Activated CD8-positive, alpha-beta memory T cell treated with anti-CD3 and anti-CD28 coated beads, Interleukin-2, amount 50 U/mL, for 24 hours (primary cell): Measurements from ENCODE around the gene RPS18.
"Not testable (repeated sequence)": the region's sequence is repeated elsewhere in the genome, so short reads cannot be mapped to it uniquely, and the experiment has no call there.

Experiments used
- DNase-seq: peaks from one replicate; pipeline ENCODE4 v3.0.0-alpha.2; 2020; ENCODE audit errors: extremely low read depth

RPS18 gene

DNA sequence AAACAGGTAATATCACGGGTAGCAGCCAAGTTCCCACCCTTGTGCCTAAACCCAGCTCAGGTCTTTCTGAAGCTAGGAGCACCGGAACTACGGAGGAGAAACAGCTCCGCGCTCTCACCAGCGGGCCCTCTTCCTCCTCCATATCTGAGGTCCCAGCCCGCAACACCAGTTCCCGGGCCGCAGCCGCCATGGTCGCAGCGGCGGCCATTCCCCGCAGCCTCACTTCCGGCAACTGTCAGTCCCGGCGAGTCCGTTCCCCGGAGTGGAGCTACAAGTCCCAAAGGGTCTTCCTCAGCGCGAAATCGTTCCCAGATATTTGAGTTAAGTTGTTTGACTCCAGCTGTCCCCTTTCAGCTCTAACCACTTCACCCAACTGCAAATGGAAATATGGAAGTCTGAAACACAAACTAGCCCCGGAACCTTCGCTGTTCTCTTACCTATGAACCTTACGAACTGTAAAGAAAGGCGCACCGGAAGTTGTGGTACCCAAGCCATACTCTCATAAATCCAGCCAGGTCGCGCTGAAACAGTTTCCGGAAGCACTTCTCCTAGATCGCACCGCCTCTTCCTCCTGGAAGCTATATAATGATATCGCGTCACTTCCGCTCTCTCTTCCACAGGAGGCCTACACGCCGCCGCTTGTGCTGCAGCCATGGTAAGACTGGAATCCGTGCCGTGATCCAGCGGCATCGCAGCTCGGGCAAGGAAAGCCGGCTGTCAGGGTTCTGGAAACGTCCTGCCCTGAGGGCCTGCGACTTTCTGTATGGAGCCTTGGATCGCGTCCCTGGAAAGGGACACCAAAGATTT is at the start of gene RPS18, which contains the start of gene VPS52:
Gene RPS18, plus strand, starts transcription at position 608 of the 807 bp plus-strand sequence. Its CDS starts 45 bp downstream, at position 653.
Gene VPS52, minus strand, starts transcription at position 409 of the 807 bp plus-strand sequence. Its CDS starts 201 bp downstream, at position 208.
- peak; percentile 84 for DNase-seq

DNA sequence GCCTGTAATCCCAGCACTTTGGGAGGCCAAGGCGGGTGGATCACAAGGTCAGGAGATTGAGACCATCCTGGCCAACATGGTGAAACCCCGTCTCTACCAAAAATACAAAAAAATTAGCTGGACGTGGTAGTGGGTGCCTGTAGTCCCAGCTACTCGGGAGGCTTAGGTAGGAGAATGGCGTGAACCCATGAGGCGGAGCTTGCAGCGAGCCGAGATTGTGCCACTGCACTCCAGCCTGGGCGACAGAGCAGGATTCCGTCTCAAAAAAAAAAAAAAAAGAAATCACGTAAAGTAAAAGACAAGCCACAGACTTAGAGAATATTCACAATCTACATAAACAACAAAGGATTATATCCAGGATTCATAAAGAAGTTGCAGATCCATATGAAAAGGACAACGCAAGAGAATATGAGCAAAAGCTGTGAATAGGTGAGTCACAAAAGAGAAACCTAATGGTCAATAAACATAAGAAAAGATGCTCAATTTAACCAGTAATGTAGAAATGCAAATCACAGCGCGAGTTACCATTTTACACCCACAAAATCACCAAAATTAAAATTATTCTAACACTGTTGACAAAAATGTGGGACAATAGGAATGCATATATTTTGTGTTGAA is 45.3 kb upstream of the RPS18 start:
- DNase-seq: not testable (repeated sequence)

DNA sequence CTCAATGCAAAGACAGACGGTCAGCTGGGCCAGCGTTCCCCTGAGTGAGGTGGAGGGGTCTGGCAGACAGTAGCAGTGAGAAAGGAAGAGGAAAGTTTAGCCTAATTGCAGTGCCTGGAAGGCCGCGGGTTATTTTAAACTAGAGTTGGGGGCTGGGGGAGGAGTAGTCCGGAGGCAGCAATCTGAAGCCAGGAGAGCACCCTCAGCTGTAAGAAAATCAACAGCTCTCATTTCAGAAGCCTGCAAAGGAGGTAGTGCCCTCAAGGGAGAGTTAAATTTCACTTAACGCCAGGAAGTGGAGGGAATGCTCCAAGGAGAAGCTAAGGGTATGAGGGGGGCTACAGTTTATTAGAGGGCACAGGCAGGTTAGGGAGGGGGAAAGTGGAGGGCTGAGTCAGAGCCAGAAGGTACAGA is 36.6 kb upstream of the RPS18 start:
- DNase-seq: no peak

DNA sequence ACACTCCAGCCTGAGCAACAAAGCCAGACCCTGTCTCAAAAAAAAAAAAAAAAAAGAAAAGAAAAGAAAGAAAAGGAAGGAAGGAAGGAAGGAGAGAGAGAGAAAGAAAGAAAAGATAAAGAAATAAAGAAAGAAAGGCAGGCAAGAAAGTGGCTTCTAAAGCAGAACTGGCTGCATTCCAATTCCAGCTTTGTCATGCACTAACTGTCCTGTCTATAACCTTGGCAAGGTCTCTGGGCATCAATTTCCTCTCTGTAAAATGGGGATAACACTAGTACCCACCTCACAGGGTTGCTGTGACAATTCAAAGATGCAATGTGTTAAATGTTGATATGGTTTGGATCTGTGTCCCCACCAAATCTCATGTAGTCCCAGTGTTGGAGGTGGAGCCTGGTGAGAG is 35.5 kb upstream of the RPS18 start:
- DNase-seq: no peak

DNA sequence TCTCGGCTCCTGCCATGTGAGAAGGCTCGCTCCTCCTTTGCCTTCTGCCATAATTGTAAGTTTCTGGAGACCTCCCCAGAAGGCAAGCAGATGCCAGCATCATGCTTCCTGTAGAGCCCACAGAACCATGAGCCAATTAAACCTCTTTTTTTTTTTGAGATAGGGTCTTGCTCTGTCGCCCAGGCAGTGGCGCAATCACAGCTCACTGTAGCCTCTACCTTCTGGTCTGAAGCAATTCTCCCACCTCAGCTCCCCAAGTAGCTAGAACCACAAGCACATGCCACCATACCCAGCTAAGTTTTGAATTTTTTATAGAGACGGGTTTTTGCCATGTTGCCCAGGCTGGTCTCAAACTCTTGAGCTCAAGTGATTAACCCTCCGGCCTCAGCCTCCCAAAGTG is 35.0 kb upstream of the RPS18 start:
- no peak for DNase-seq

DNA sequence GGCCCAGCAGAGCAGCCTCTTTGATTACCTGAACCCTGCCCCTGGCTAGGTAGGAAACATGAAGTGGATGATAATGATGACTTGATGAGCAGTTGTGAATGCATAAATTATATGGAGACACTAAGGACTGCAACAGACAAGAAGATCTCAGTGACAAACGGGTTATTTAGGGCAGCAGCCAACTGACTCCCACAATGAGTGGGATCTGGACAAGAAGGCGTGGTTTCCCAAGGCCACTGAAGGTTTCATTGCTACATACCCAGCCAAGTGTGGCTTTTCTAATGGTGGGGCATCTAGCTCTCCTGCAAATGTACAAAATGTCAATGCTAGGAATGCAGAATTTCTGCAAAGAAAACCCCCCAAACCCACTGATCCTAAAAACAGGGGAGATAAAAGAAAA is 34.1 kb upstream of the RPS18 start:
- no peak for DNase-seq

DNA sequence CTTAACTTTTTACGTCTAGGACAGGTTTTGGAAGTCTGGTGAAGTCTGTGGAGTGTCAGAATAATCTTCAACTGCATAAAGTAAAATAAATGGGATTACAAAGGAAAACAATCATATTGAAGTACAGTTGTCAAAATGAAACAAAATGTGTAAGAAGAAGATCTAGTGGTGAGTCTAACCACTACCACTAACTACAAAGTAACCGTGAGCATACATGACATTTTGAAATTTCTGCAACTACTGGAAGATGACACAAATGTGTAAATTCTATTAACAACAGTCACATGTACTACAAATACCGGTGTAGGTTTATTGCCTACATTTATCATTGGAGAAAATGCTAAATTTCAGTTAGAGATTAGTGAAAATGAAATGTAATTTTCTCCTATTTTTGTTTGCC is 29.9 kb upstream of the RPS18 start:
- no peak for DNase-seq

DNA sequence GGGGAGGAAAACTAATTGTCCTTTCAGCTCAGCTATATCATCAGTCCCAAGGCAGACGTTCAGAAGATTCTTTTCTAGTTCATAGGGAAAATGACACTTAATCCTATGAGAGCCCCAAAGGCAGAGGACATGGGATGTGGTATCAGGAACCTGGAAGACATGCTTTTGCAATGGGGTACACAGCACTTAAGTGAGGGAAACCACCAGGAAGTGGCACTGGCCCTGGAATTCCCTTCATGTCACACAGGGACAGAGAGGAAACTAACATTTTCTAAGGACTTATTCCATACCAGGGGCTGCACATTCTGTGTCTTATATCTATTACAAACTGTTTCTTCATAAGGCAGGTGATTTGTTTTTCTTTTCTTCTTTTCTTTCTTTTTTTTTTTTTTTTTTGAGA is 28.4 kb upstream of the RPS18 start:
- no peak for DNase-seq

DNA sequence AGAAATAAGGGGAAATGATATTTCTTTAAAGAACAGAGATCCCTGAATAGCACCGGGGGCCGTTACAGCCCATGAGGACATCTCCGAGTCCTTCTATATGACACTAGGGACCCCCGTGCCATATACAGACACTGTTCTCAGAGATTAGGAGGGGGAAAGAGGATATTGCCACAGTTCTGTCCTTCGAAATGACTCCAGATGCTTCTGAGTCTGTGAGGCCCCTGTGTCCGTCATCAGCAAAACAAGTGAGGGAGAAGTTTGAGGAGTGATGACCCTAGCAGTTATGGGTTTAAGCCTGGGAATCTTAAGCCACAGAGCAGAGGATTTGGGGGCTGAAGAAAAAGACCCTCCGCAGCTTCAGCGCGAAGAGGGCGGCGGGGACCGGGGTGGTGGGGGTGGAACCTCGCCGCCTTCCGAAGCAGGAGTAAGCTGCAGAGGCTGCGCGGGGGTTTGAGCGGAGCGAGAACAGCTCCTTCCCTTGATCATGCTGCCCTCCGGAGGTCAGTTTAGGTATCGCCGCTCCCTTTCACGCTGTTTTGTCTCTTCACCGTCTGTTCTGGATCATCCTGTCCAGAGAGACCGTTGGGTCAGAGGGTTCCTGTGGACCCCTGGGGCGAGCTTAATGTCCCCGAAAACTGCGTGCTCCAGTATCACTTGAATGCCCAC is 23.8 kb upstream of the RPS18 start:
- DNase-seq: peak; percentile 88

DNA sequence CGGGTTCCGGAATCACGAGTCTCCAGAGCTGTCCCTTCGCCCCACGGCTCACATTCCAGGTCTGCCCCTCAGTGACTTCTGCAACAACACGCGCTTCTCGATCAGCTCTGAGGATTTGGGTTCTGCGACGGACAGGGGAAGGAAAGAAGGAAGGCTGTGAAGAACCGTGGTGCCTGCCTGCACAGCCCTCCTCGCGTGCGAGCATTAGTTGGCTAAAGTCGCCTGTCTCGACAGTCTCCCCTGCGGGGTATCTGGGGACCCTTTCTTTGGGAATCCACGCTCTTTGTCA is 23.3 kb upstream of the RPS18 start:
- no peak for DNase-seq

DNA sequence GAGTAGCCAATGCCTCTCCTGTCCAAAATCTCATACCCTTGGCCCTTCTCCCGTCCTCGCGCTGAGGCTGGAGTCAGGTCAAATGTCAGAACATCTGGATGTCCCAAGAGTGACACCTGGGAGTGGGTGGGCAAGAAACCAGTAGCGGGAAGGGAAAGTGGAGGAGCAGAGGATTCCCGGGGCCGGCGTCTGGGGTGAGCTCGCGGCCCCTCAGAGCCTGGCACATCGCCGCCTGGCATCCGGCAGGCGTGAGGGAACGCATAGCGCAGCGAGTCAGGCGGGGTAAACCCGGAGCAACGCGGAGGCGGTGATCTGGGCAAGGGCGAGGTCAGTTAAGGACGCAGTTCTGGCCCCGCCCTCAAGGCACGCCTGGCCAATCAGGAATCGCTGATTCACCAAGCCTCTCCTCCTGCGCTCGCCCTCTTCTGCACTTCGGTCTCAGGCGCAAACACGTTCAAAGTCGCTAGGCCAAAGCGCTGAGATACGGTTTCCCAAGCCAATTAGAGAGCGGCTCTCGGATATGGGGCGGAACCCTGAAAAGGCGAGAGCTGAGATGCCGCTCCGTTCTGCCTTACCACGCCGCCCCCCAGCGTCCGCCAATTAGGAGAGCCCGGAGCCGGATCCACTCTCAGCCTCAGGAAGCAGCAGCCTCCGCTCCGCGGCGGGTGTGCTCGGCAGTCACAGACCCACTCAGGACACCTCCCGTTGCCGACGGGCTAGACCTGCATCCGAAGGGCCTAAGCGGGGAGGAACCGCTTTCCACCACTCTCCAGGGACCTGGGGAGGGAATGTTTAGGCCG is 22.7 kb upstream of the RPS18 start:
- DNase-seq: peak; percentile 89

DNA sequence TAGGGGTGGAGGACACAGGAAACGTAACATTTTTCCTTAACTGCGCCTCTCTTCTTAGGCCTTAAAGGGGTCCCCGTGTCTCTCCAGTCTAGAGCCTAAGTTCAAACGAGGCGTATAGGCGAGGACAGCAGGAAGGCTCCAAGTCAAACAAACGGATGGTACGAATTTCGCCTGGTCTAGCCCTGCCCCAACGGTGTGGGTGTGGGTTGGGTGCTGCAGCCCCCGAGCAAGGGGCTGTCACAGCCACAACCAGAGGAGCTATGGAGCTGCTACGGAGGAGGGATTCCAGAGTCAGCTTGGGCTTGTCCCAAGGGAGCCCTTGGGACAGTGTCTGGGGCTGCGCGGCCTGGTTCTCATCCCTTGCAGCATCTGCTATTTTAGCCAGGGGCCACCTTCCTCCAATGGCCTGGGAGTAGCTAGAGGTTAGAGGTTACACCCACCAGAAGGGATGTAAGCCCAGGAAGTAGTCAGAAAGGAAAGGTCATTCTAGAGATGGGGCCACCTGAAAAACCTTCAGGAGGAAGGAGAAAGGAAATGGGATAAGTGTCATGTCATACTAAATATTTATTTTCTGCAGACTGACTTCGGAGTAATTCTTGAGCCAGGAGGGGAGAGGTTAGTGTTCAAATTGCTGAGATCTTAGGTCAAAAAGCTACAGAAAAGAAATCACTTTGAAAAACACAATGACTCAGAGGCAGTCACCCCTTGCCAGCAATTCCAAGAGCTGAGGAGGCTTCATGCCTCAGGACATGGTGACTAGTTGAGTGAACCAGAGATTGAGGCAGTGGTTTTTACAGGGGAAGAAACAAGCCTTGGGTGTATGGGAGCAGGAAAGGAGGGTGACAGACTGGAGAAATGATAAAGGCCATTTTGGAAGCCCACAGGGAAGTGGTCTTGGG is 21.9 kb upstream of the RPS18 start:
- DNase-seq: no peak

DNA sequence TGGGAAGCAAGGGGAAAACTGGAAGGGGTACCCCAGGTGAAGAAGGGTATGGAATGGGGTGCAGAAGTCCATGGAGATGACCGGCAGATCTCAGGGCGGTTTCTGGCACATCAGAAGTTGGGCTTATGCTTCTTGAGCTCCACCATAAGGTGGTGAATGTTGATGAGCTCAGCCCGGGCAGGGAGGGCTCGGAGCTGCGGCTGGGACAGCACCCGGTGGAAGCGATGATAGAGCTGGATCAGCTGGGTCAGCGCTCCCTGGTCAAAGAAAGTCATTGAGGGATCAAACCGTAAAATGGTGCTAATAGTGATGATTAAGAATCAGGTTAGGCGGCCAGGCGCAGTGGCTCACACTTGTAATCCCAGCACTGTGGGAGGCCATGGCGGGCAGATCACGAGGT is 21.1 kb upstream of the RPS18 start:
- no peak for DNase-seq

DNA sequence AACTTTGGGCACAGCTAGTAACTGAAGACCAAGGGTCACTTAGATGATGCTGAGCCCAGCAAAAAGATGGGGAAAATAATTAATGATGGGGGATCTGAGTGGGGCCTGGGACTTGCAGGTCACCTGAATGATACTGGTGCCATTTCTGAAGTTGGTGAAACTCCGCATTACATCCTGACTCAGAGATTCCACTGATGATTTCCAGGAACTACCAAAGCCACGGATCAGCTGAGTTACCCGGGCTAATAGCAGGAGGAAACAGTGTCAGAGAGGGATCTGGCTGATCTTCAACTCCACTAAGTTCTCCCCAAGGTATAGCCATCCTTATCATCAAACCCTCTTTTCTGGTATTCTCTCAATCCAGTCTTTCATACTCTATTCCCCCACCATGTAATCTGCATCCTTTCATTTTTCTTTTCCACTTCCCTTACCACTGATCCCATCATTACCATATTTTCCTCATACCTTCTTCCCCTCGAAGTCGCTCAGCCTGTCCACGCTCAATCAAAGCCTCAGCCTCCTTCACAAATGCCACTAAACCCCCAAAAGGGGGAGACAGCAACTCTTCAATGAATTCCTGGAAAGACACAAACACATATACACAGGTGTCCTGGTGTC is 20.4 kb upstream of the RPS18 start:
- no peak for DNase-seq

DNA sequence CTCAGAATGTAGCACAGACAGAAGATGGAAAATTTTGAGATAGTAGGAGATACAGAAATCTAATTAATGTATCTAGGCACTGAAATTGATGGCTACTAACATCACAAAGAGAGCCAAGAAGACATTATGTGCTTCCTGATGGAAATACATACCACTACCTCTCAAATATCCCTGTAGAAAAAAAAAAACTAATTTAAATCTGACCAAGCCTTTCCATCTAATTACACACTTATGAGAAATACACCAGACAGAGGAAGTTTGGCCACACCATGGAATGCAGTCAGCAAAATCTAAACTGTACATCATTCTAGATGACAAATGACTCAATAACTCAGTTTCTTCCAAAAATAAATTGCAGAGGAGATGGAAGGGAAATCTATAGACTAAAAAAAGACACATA is 19.1 kb upstream of the RPS18 start:
- no peak for DNase-seq

DNA sequence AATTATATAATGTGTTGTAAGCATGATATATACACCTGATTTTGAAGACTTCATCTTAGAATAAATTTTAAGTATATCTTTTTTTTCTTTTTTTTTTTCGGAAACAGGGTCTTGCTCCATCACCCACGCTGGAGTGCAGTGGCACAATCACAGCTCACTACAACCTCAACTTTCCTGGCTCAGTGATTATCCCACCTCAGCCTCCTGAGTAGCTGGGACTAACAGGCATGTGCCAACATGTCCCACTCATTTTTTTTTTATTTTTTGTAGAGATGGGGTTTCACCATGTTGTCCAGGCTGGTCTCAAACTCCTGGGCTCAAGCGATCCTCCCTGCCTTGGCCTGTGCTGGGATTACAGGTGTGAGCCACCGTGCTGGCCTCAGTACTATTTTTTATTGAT is 17.3 kb upstream of the RPS18 start:
- DNase-seq: no peak

DNA sequence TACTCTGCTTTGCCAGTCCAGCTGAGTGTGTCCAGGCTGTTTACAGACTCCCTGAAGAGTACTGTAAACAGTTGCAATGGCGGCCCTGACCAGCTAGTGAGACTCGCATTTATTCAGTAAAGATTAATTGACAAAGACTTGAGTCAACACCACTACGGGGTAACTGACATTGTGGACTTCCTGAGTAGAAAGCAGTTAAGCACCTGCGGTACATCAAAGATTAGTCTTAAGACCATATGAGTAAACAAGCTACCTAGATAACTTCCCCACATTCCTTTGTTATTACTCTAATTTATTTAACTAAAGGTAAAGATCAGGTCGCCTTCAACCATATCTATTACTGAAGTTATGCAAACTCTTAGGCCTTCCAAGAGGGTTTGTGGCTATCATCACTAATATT is 12.8 kb upstream of the RPS18 start:
- DNase-seq: no peak

DNA sequence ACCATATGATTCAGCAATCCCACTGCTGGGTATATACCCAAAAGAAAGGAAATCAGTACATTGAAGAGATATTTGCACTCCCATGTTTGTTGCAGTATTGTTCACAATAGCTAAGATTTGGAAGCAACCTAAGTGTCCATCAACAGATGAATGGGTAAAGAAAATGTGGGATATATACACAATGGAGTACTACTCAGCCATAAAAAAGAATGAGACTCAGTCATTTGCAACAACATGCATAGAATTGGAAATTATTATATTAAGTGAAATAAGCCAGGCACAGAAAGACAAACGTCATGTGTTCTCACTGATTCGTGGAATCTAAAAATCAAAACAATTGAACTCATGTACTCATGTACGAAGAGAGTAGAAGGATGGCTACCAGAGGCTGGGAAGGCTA is 9.4 kb upstream of the RPS18 start:
- DNase-seq: not testable (repeated sequence)

DNA sequence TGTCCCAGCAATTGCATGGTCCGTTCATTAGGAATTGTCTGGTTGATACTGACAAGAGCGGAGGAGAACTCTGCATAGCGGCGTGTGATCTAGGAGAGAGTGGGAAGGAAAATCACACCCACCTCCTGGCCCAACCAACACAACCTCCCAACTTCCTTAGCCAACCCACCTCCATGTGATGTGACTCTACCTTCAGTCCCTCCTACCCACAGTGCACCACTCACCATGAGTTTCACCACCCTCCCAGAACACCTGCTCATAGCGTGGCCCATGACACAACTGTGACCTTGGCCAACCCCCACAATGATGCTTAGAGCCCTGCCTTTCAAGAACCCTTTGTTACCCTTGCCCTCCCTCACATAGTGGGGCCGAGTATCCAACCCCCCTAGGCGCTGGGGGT is 7.9 kb upstream of the RPS18 start:
- no peak for DNase-seq

DNA sequence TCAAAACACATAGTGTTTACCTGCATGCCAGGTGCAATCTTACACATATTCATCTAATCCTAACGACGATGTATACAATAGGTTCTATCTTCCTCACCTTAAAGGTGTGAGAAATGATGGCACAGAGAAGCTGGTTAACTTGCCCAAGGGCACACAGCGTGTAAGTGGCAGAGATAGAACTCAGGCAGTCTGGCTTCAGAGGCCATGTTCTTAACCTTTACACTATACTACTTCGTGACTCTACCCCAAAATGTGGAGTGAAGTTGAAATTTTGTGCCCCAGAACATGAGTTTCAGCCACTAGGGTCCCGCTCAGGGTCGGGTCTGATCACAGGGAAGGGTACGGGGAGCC is 783 bp upstream of the RPS18 start:
- no peak for DNase-seq
